HepG2 (cell line): Measurements from ENCODE around the gene C14orf132. TPM values are rescaled to one million over a fixed set of nuclear protein-coding genes. Genes with fewer than 3 reads are reported as not detected.

Experiments used
- ATAC-seq: fragments of 200-7000 bp; cut with Tn5 transposase; 3 replicates; pipeline ENCODE4 v1.9.1; 2020; ENCODE audit warnings: mild to moderate bottlenecking, moderate library complexity
- BruUV-seq: library from RNA; stranded (reverse); fragments of 400-500 nt; replicated peaks from 2 replicates; lab custom pipeline; 2021; lab: Mats Ljungman, UMichigan
- CTCF ChIA-PET: fragments of 300-600 bp; formaldehyde crosslinking; extraction: SDS; loops from one replicate; lab custom pipeline; 2021; ENCODE audit warnings: low total read pairs, inconsistent platforms, low intra/inter-chr PET ratio; lab: Yijun Ruan, JAX
- POLR2A ChIA-PET: fragments of 350-600 bp; sonication (Branson Sonifier 250); formaldehyde crosslinking; loops from one replicate; lab custom pipeline; 2020; ENCODE audit warnings: antibody characterized with exemption, inconsistent platforms; lab: Yijun Ruan, JAX
- DNase-seq: peaks from one replicate; pipeline ENCODE4 v3.0.0-alpha.2; 2015; ENCODE audit warnings: low spot score
- FAIRE-seq: peaks from 3 replicates; lab custom pipeline; 2011; peaks lifted over from hg19 to GRCh38; lab: Jason Lieb, UNC
- H2AFZ ChIP-seq: one replicate; pipeline ENCODE4 v1.6.1; 2011; ENCODE audit warnings: low read length, inconsistent platforms
- H3K27ac ChIP-seq: fragments of 300-600 bp; 3 replicates; pipeline ENCODE4 v1.8.0; 2011; ENCODE audit warnings: mixed run types, mild to moderate bottlenecking, mixed read lengths, low read length, inconsistent platforms; ENCODE audit not compliant: insufficient read depth; ENCODE audit errors: extremely low read length
- H3K27me3 ChIP-seq, 2 experiments: fragments of 200-600 bp in 1 of 2; 2 replicates in 1 of 2; 3 replicates in 1 of 2; pipeline versions ENCODE4 v1.6.0 to v1.8.0; 2011; ENCODE audit warnings: low read length in 2 of 2, mild to moderate bottlenecking in 2 of 2, moderate library complexity in 2 of 2, inconsistent platforms in 1 of 2; ENCODE audit not compliant: insufficient read depth in 2 of 2, control insufficient read depth in 1 of 2
- H3K36me3 ChIP-seq, 2 experiments: fragments of 200-600 bp in 1 of 2; replicated peaks in 1 of 2; 2 replicates in 1 of 2; 3 replicates in 1 of 2; pipeline versions ENCODE4 v1.5.1 to v1.8.0; 2011; ENCODE audit warnings: low read length in 2 of 2, inconsistent platforms in 1 of 2; ENCODE audit not compliant: insufficient read depth in 2 of 2, control insufficient read depth in 1 of 2
- H3K4me1 ChIP-seq: 2 replicates; pipeline ENCODE4 v1.5.1; 2012; ENCODE audit warnings: low read length, inconsistent platforms; ENCODE audit not compliant: insufficient read depth
- H3K4me2 ChIP-seq: 2 replicates; pipeline ENCODE4 v1.6.0; 2011; ENCODE audit warnings: low read depth, low read length, inconsistent platforms
- H3K4me3 ChIP-seq, 3 experiments: fragments of 200-600 bp in 1 of 3; sonication (generic), shearing (Covaris generic) in 1 of 3; replicated peaks in 1 of 3; 2 replicates each; pipeline ENCODE4 v1.5.1; 2011 to 2016; ENCODE audit warnings: low read length in 3 of 3, inconsistent platforms in 2 of 3, low read depth in 2 of 3, mild to moderate bottlenecking in 2 of 3, control low read depth in 1 of 3, mixed read lengths in 1 of 3; ENCODE audit not compliant: insufficient read depth in 1 of 3
- H3K79me2 ChIP-seq: one replicate; pipeline ENCODE4 v1.6.1; 2011; ENCODE audit warnings: low read length, inconsistent platforms; ENCODE audit not compliant: insufficient read depth
- H3K9ac ChIP-seq: 2 replicates; pipeline ENCODE4 v1.6.0; 2011; ENCODE audit warnings: mild to moderate bottlenecking, low read depth, low read length, inconsistent platforms; ENCODE audit not compliant: insufficient read depth
- H3K9me3 ChIP-seq: 2 replicates; pipeline ENCODE4 v1.5.1; 2012; ENCODE audit warnings: mild to moderate bottlenecking, low read length
- H4K20me1 ChIP-seq: 2 replicates; pipeline ENCODE4 v1.6.0; 2011; ENCODE audit warnings: inconsistent platforms, mild to moderate bottlenecking, low read length, moderate library complexity; ENCODE audit not compliant: insufficient read depth
- DMAP1 ChIP-seq: IDR thresholded peaks from 2 replicates; pipeline ENCODE4 v1.6.1; 2016
- FOXK2 ChIP-seq: fragments of 450-650 bp; IDR thresholded peaks from 2 replicates; pipeline ENCODE4 v1.6.1; 2016
- IRX3 ChIP-seq: sonication (generic); formaldehyde crosslinking; IDR thresholded peaks from 2 replicates; pipeline ENCODE4 v1.8.1; 2023; ENCODE audit warnings: mild to moderate bottlenecking, low read depth, missing genetic modification reagents, borderline replicate concordance
- NFYC ChIP-seq: IDR thresholded peaks from 2 replicates; pipeline ENCODE4 v1.6.1; 2016; ENCODE audit warnings: missing genetic modification reagents, missing compliant biosample characterization
- STAG1 ChIP-seq: sonication (generic); formaldehyde crosslinking; IDR thresholded peaks from 2 replicates; pipeline ENCODE4 v1.4.0; 2020; ENCODE audit warnings: missing genetic modification reagents
- XBP1 ChIP-seq: sonication (generic); formaldehyde crosslinking; IDR thresholded peaks from 2 replicates; pipeline ENCODE4 v1.5.0; 2020; ENCODE audit warnings: missing genetic modification reagents
- ZFP36L2 ChIP-seq: sonication (generic); formaldehyde crosslinking; IDR thresholded peaks from 2 replicates; pipeline ENCODE4 v1.4.0; 2020; ENCODE audit warnings: missing genetic modification reagents
- ZNF589 ChIP-seq: sonication (generic); formaldehyde crosslinking; conservative IDR thresholded peaks from 2 replicates; pipeline ENCODE4 v1.8.0; 2022; ENCODE audit warnings: mild to moderate bottlenecking, moderate library complexity, missing genetic modification reagents
- WGBS: methylation state at CpG from one replicate; pipeline ENCODE4 v1.1.6; 2017; ENCODE audit warnings: low lambda C conversion rate; 5-methylcytosine and 5-hydroxymethylcytosine counted together
- in situ Hi-C: cut with HindIII; loops from 2 replicates; pipeline ENCODE4 v1.10.0; 2017; ENCODE audit warnings: low pct_unique_long_range_greater_than_20kb; ENCODE audit not compliant: extremely low pct_ligation_motif_present
- intact Hi-C: fragments of 100-400 bp; cut with micrococcal nuclease; formaldehyde crosslinking; loops from one replicate; pipeline ENCODE4 v1.10.0; 2022; ENCODE audit not compliant: unreplicated experiment
- polyA plus RNA-seq, 8 experiments: library from polyadenylated mRNA; depleted of rRNA in 3 of 8; stranded (reverse) in 7 of 8; unstranded in 1 of 8; fragments of >200 nt; fragmentation: Illumina TruSeq in 4 of 8; extraction: Trizol in 4 of 8; gene quantifications; 2 replicates each; pipeline versions ENCODE4 v1.2.1 to v1.2.3, GENCODE V29; 2011 to 2016; ENCODE audit warnings: low read depth in 4 of 8, missing spikeins in 1 of 8, mixed read lengths in 1 of 8; ENCODE audit not compliant: insufficient read depth in 1 of 8
- total RNA-seq, 5 experiments: library from RNA; depleted of rRNA; stranded (reverse); fragments of >200 nt; fragmentation: Illumina TruSeq; extraction: Trizol; gene quantifications; 2 replicates each; pipeline ENCODE4 v1.2.3, GENCODE V29; 2016; ENCODE audit warnings: low read depth in 1 of 5
- TF ChIP-seq, protein P1 (sequence below): sonication (generic); formaldehyde crosslinking; IDR thresholded peaks from 2 replicates; pipeline ENCODE4 v1.4.0; 2020; ENCODE audit warnings: mild to moderate bottlenecking, missing genetic modification reagents
- TF ChIP-seq, protein P2 (sequence below): sonication (generic); formaldehyde crosslinking; IDR thresholded peaks from 2 replicates; pipeline ENCODE4 v1.4.0; 2020; ENCODE audit warnings: missing genetic modification reagents

Gene C14orf132
- total and polyA plus RNA-seq, 2 of the 13 experiments (the other 11 are each of a cell fraction or from before 2014, with no cell fraction given), result 0.13 to 0.15 TPM

DNA sequence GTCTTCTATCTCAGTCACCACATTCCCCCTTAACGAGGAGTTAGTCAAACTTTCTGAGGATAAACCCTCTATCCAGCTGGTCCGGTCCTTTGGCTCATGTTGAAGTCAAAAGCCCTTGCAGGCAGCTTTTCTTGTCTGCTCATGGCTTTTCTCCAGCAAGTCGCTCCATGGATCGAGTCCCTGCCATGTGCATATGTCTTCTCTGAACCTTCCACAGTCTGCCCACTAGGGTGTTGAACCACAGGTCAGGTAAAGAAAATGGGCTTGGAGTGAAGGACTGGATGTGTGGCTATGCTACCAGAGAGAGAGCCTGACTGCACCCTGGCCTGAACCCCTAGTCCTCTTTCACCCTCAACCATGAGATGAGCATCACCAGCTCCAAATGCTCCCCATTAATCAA is 22.8 kb downstream of the C14orf132 start:
- ATAC-seq, result no peak; the same call in 2 of the 3 replicates
- BruUV-seq, result no TSS peak
- H3K4me1 ChIP-seq, result no peaks in the 10 kb centered on the region

DNA sequence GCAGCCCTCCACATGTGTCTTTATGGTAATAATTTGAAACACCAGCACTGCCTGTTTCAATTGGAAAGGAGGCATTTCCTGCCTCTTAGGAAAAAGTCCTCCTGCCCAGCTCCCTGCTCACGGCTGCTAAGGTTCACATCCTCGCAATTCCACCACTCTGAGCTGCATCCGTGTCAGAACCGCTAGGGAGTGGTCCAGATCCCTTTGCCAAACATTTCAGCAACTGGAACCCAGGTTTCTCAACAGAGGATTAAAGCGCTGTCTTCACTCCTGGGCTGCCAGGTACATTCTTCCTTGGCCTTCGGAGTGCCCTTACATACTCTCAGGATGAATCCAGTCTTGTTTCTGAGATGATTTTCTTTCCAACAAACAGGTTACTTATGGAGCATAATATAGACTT is 23.3 kb downstream of the C14orf132 start:
- intact Hi-C loops, result no loop called here
- POLR2A ChIA-PET, result no interaction called here
- ATAC-seq, result no peak
- no peak for TF ChIP-seq NFYC (CRISPR knock-in tag)
- TF ChIP-seq IRX3 (CRISPR knock-in tag), result no peak
- TF ChIP-seq, protein P1, sequence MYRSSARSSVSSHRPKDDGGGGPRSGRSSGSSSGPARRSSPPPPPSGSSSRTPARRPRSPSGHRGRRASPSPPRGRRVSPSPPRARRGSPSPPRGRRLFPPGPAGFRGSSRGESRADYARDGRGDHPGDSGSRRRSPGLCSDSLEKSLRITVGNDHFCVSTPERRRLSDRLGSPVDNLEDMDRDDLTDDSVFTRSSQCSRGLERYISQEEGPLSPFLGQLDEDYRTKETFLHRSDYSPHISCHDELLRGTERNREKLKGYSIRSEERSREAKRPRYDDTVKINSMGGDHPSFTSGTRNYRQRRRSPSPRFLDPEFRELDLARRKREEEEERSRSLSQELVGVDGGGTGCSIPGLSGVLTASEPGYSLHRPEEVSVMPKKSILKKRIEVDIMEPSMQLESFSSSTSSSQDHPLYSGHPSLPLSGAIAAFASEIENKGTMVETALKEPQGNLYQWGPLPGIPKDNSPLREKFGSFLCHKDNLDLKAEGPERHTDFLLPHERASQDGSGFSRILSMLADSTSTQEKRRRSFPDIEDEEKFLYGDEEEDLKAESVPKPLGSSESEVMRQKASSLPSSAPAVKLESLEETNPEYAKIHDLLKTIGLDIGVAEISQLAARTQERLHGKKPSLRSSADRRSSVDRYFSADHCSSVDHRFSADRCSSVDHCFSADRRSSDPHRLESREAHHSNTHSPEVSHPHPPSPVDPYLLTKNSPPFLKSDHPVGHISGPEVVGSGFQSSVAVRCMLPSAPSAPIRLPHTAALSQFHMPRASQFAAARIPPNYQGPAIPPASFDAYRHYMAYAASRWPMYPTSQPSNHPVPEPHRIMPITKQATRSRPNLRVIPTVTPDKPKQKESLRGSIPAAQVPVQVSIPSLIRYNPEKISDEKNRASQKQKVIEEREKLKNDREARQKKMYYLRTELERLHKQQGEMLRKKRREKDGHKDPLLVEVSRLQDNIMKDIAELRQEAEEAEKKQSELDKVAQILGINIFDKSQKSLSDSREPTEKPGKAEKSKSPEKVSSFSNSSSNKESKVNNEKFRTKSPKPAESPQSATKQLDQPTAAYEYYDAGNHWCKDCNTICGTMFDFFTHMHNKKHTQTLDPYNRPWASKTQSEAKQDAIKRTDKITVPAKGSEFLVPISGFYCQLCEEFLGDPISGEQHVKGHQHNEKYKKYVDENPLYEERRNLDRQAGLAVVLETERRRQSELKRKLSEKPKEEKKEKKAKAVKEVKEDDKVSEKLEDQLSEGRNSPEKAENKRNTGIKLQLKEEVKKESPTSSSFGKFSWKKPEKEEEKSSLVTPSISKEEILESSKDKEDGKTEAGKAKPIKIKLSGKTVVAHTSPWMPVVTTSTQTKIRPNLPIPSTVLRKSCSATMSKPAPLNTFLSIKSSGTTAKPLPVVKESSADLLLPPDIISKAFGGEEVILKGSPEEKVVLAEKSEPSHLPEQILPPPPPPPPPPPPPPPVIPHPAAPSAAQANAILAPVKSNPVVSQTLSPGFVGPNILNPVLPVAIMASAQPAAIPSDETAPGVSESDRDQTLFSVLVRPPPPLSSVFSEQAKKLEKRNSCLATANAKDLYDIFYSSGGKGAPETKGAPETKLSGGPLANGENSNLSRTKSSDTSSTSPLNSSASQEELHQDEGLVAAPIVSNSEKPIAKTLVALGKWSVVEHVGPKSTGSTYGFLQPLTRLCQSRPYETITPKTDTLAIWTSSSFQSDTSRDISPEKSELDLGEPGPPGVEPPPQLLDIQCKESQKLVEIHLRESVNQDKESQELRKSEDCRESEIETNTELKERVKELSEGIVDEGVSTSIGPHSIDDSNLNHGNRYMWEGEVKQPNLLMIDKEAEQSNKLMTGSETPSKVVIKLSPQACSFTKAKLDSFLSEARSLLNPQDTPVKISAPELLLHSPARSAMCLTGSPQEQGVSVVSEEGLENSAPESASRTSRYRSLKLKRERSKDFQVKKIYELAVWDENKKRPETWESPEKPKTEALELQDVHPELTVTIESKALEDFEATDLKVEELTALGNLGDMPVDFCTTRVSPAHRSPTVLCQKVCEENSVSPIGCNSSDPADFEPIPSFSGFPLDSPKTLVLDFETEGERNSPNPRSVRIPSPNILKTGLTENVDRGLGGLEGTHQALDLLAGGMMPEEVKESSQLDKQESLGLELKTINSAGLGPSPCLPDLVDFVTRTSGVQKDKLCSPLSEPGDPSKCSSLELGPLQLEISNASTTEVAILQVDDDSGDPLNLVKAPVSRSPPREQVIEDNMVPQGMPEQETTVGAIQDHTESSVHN (CRISPR knock-in tag), result no peak
- no peak for TF ChIP-seq ZFP36L2
- TF ChIP-seq ZNF589 (CRISPR knock-in tag), result no peak
- TF ChIP-seq, protein P2, sequence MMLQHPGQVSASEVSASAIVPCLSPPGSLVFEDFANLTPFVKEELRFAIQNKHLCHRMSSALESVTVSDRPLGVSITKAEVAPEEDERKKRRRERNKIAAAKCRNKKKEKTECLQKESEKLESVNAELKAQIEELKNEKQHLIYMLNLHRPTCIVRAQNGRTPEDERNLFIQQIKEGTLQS (CRISPR knock-in tag), result no peak
- TF ChIP-seq STAG1 (CRISPR knock-in tag), result no peak
- TF ChIP-seq DMAP1 (CRISPR knock-in tag), result no peak

More for the DNA sequence above, 22.8 kb downstream of the C14orf132 start:
- no peaks in the 10 kb centered on the region for H3K36me3 ChIP-seq
- no peak overlapping the region for H3K27ac ChIP-seq
- no peak overlapping the region for H2AFZ ChIP-seq
- H3K4me3 ChIP-seq, result no peak overlapping the region
- TF ChIP-seq XBP1 (CRISPR knock-in tag) (no peak), FOXK2 (no peak)
- FAIRE-seq (no peak), DNase-seq (no peak)
- no peak overlapping the region for H3K4me2 ChIP-seq
- in situ Hi-C loops (no loop called here), intact Hi-C loops (no loop called here)
- no peaks in the 10 kb centered on the region; a peak in 1 of 5 replicates for H3K27me3 ChIP-seq
- no peaks in the 10 kb centered on the region for H4K20me1 ChIP-seq
- no peaks in the 10 kb centered on the region for H3K9me3 ChIP-seq
- CTCF ChIA-PET, result no interaction called here
- H3K9ac ChIP-seq, result no peak overlapping the region
- no peaks in the 10 kb centered on the region for H3K79me2 ChIP-seq
- POLR2A ChIA-PET, result no interaction called here
- WGBS, result 31% methylated on average over 4 of the region's 4 CpGs

More for the DNA sequence above, 23.3 kb downstream of the C14orf132 start:
- Histone ChIP-seq H3K27ac (no peak overlapping the region), H3K9me3 (no peaks in the 10 kb centered on the region), H4K20me1 (no peaks in the 10 kb centered on the region), H3K9ac (no peak overlapping the region), H2AFZ (no peak overlapping the region), H3K36me3 (no peaks in the 10 kb centered on the region), H3K4me1 (no peaks in the 10 kb centered on the region), H3K27me3 (no peaks in the 10 kb centered on the region; a peak in 1 of 5 replicates), H3K4me3 (no peak overlapping the region), H3K4me2 (no peak overlapping the region), H3K79me2 (no peaks in the 10 kb centered on the region)
- CTCF ChIA-PET, result no interaction called here
- BruUV-seq, result no TSS peak
- DNase-seq, result no peak
- in situ Hi-C loops, result no loop called here
- no peak for FAIRE-seq
- 51% methylated on average over 6 of the region's 6 CpGs for WGBS
